Measurements from ENCODE around the gene ZBTB7C. TPM values are rescaled to one million over a fixed set of nuclear protein-coding genes. Genes with fewer than 3 reads are reported as not detected.

The ZBTB7C gene
- total and polyA plus RNA-seq, 2 of the 8 experiments (the other 6 are each of a cell fraction or from before 2014, with no cell fraction given), result 0.15 to 0.45 TPM

- no peak overlapping the region for H3K4ac ChIP-seq (replicated peaks; ENCODE audit: insufficient read length, low read depth, low read length)
- no peak overlapping the region for H3K18ac ChIP-seq (ENCODE audit: extremely low read depth, low read length)
- no peaks in the 10 kb centered on the region for H3K79me1 ChIP-seq (ENCODE audit: low read depth, low read length)
- no peak overlapping the region for H2BK15ac ChIP-seq (ENCODE audit: low read length)
- H3K79me2 ChIP-seq (ENCODE audit: control insufficient read depth in 1 of 2, insufficient read depth in 2 of 2, low read length in 2 of 2), result no peaks in the 10 kb centered on the region
- peaks cover 0 to 17% (median 5%) of the 10 kb centered on the region in 4 experiments; a peak in 5 of 7 replicates for H3K4me1 ChIP-seq (replicated peaks in 1 of 4; ENCODE audit: control insufficient read depth in 3 of 4, insufficient read depth in 4 of 4, low read length in 3 of 4)
- FAIRE-seq (no peak), DNase-seq (ENCODE audit: low read depth in 1 of 2, low spot score in 2 of 2) (peak in 1 of 2 experiments; percentile 11)
- H3K56ac ChIP-seq (replicated peaks; ENCODE audit: insufficient read length, low read depth, low read length), result no peak overlapping the region
- H2BK20ac ChIP-seq (ENCODE audit: low read length), result no peak overlapping the region
- H2BK120ac ChIP-seq (replicated peaks; ENCODE audit: low read depth, low read length), result no peak overlapping the region
- 90% methylated on average over 4 of the region's 4 CpGs; no CpG with 5 or more reads in 1 of the 2 experiments for WGBS, 2 experiments (ENCODE audit: extremely low coverage in 1 of 2, insufficient coverage in 1 of 2, insufficient read length in 1 of 2, insufficient replicate concordance in 2 of 2, low coverage in 1 of 2, low lambda C conversion rate in 2 of 2, missing lambda C conversion rate in 1 of 2)
- CTCF ChIA-PET (ENCODE audit: partially characterized antibody), result interaction anchor here (0.6 to 1.3 kb wide), 10 partner anchors 8 to 246 kb away, joined by 3 to 6 read pairs (median 4); no protein-coding TSS in a partner anchor
- TF ChIP-seq USF2 (IDR thresholded peaks at IDR 0.05; ENCODE audit: low read length) (no peak), RBBP5 (IDR thresholded peaks at IDR 0.05; ENCODE audit: borderline replicate concordance, low read depth, low read length) (no peak), POLR2A (IDR thresholded peaks at IDR 0.05; ENCODE audit: control extremely low read depth in 1 of 2, low read depth in 2 of 2, low read length in 2 of 2) (no peak), ASH2L (IDR thresholded peaks at IDR 0.05; ENCODE audit: low read length) (no peak), ATF2 (IDR thresholded peaks at IDR 0.05; ENCODE audit: low read length) (no peak)
- no peak overlapping the region for H3K9ac ChIP-seq (replicated peaks in 1 of 4; ENCODE audit: extremely low read depth in 1 of 4, low read depth in 3 of 4, low read length in 3 of 4)
- H2BK5ac ChIP-seq (ENCODE audit: low read depth, low read length), result no peak overlapping the region
- H3K14ac ChIP-seq (ENCODE audit: insufficient read length), result no peak overlapping the region
- H2AFZ ChIP-seq (ENCODE audit: low read length), result no peak overlapping the region
- no peaks in the 10 kb centered on the region for H4K20me1 ChIP-seq (replicated peaks in 1 of 2; ENCODE audit: control insufficient read depth in 1 of 2, insufficient read depth in 2 of 2, low read length in 2 of 2)
- H3K23ac ChIP-seq (ENCODE audit: insufficient read length), result no peak overlapping the region
- no peaks in the 10 kb centered on the region for H3K9me3 ChIP-seq (ENCODE audit: insufficient read depth in 2 of 2, low read depth in 1 of 2, low read length in 1 of 2)
- H3K27ac ChIP-seq (ENCODE audit: low read depth, low read length), result no peak overlapping the region
- H3K4me2 ChIP-seq (ENCODE audit: insufficient read depth in 1 of 2, low read depth in 2 of 2, low read length in 2 of 2), result no peak overlapping the region
- H3K27me3 ChIP-seq (replicated peaks in 1 of 4; ENCODE audit: control insufficient read depth in 3 of 4, extremely low read depth in 1 of 4, insufficient read depth in 3 of 4, low read length in 3 of 4), result no peaks in the 10 kb centered on the region
- no peaks in the 10 kb centered on the region for H3K36me3 ChIP-seq (ENCODE audit: control insufficient read depth in 2 of 4, insufficient read depth in 4 of 4, low read length in 3 of 4)
- H3K4me3 ChIP-seq (ENCODE audit: extremely low read depth in 1 of 4, insufficient read depth in 2 of 4, low read depth in 3 of 4, low read length in 4 of 4), result no peak overlapping the region
- POLR2A ChIA-PET (ENCODE audit: partially characterized antibody), result no interaction called here
- H4K91ac ChIP-seq (replicated peaks; ENCODE audit: insufficient read length, low read length), result no peak overlapping the region
- no peak overlapping the region for H4K8ac ChIP-seq (ENCODE audit: extremely low read depth, insufficient read depth, low read length)
- H2AK5ac ChIP-seq (ENCODE audit: low read depth, low read length), result no peak overlapping the region
- no peak overlapping the region for H2BK12ac ChIP-seq (ENCODE audit: low read depth, low read length)
- H4K5ac ChIP-seq (ENCODE audit: insufficient read length, low read depth, low read length), result no peak overlapping the region
- H3K23me2 ChIP-seq (ENCODE audit: low read depth, low read length), result no peaks in the 10 kb centered on the region
These were observed 117.0 kb downstream of the ZBTB7C start for GRCh38 chr18:48292229-48292628.
